HCT116 (cell line): ENCODE measurements around the gene IL15.

Experiments
- EGR1 ChIP-seq: IDR thresholded peaks from 2 replicates; pipeline ENCODE4 v1.6.1; 2012; ENCODE audit warnings: low read depth
- EZH2 ChIP-seq: fragments of 200-600 bp; sonication (generic); IDR thresholded peaks from 2 replicates; pipeline ENCODE4 v1.6.1; 2017; ENCODE audit warnings: antibody characterized with exemption, mixed run types
- POLR2A ChIP-seq: IDR thresholded peaks from 2 replicates; pipeline ENCODE4 v1.7.0; 2011; ENCODE audit warnings: borderline replicate concordance; ENCODE audit not compliant: insufficient read depth, insufficient read length; ENCODE audit errors: extremely low read depth
- TCF7L2 ChIP-seq: IDR thresholded peaks from 2 replicates; pipeline ENCODE4 v1.7.0; 2011; ENCODE audit warnings: borderline replicate concordance, inconsistent platforms; ENCODE audit not compliant: insufficient read depth, insufficient read length; ENCODE audit errors: extremely low read depth
- TF ChIP-seq, protein P1 (sequence below), 3 experiments: fragments of 200-600 bp in 1 of 3; sonication (generic) in 1 of 3; IDR thresholded peaks in 2 of 3; conservative IDR thresholded peaks in 1 of 3; 2 replicates each; pipeline ENCODE4 v1.5.1; 2012 to 2017; ENCODE audit warnings: low read depth in 2 of 3, low read length in 2 of 3, antibody characterized with exemption in 1 of 3, borderline replicate concordance in 1 of 3, control low read depth in 1 of 3, mild to moderate bottlenecking in 1 of 3, mixed read lengths in 1 of 3, mixed run types in 1 of 3, moderate library complexity in 1 of 3; ENCODE audit not compliant: insufficient read depth in 1 of 3

- TF ChIP-seq, protein P1, sequence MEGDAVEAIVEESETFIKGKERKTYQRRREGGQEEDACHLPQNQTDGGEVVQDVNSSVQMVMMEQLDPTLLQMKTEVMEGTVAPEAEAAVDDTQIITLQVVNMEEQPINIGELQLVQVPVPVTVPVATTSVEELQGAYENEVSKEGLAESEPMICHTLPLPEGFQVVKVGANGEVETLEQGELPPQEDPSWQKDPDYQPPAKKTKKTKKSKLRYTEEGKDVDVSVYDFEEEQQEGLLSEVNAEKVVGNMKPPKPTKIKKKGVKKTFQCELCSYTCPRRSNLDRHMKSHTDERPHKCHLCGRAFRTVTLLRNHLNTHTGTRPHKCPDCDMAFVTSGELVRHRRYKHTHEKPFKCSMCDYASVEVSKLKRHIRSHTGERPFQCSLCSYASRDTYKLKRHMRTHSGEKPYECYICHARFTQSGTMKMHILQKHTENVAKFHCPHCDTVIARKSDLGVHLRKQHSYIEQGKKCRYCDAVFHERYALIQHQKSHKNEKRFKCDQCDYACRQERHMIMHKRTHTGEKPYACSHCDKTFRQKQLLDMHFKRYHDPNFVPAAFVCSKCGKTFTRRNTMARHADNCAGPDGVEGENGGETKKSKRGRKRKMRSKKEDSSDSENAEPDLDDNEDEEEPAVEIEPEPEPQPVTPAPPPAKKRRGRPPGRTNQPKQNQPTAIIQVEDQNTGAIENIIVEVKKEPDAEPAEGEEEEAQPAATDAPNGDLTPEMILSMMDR (IDR thresholded peaks at IDR 0.05 in 2 of 3, conservative IDR thresholded peaks at IDR 0.05 in 1 of 3; ENCODE audit: borderline replicate concordance in 1 of 3, insufficient read depth in 1 of 3, low read depth in 2 of 3, low read length in 2 of 3), result no peak
- TF ChIP-seq EGR1 (no peak), POLR2A (no peak), TCF7L2 (no peak), EZH2 (no peak)
Observed at GRCh38 chr4:141763374-141763773, 127.0 kb downstream of the IL15 start.
